Transverse colon (tissue), 4 donors: ENCODE measurements around the gene STT3B. TPM values are rescaled to one million over a fixed set of nuclear protein-coding genes. Genes with fewer than 3 reads are reported as not detected.

ENCODE experiments used
- DNase-seq: peaks from one replicate; pipeline ENCODE4 v3.0.0-alpha.2; 2019
- H3K27ac ChIP-seq, 4 donors: fragments of 200-600 bp; sonication (generic); 2 replicates each; pipeline ENCODE4 v1.5.1; 2016 to 2018; ENCODE audit warnings: inconsistent platforms in 4 of 4
- H3K27me3 ChIP-seq: fragments of 200-600 bp; sonication (generic); 2 replicates; pipeline ENCODE4 v1.5.1; 2017; ENCODE audit warnings: inconsistent platforms
- H3K36me3 ChIP-seq, 4 donors: fragments of 200-600 bp; sonication (generic); 2 replicates each; pipeline ENCODE4 v1.5.1; 2017 to 2019; ENCODE audit warnings: inconsistent platforms in 4 of 4
- H3K4me1 ChIP-seq, 4 donors: fragments of 200-600 bp; sonication (generic); 2 replicates each; pipeline ENCODE4 v1.5.1; 2017 to 2020; ENCODE audit warnings: inconsistent platforms in 4 of 4
- H3K4me3 ChIP-seq, 4 donors: fragments of 200-600 bp; sonication (generic); 1 replicate in 1 of 4; 2 replicates in 3 of 4; pipeline versions ENCODE4 v1.5.1 to v1.6.1; 2017 to 2019; ENCODE audit warnings: inconsistent platforms in 4 of 4
- H3K9me3 ChIP-seq, 2 donors: fragments of 200-600 bp; sonication (generic); 2 replicates each; pipeline ENCODE4 v1.5.1; 2017 to 2019; ENCODE audit warnings: inconsistent platforms in 2 of 2
- EP300 ChIP-seq: sonication (generic); formaldehyde crosslinking; IDR thresholded peaks from one replicate; pipeline ENCODE4 v1.6.1; 2017; ENCODE audit warnings: antibody characterized with exemption, low read depth
- POLR2A ChIP-seq: fragments of 450-650 bp; IDR thresholded peaks from one replicate; pipeline ENCODE4 v1.6.1; 2016; ENCODE audit warnings: antibody characterized with exemption, mild to moderate bottlenecking, moderate library complexity
- POLR2AphosphoS5 ChIP-seq, 3 donors: sonication (generic); formaldehyde crosslinking; IDR thresholded peaks; one replicate each; pipeline ENCODE4 v1.6.1; 2016; ENCODE audit warnings: antibody characterized with exemption in 3 of 3
- WGBS, 2 donors: methylation state at CpG; one replicate each; pipeline ENCODE4 v1.1.5; 2018; ENCODE audit warnings: low coverage in 1 of 2; 5-methylcytosine and 5-hydroxymethylcytosine counted together
- in situ Hi-C, 4 donors: fragments of 200-750 bp; cut with MboI; loops; one replicate each; pipeline versions ENCODE4 v1.15.0 to v1.15.1; 2017; ENCODE audit warnings: low sequenced_read_pairs in 3 of 4, low pct_ligation_motif_present in 1 of 4, low pct_unique_long_range_greater_than_20kb in 1 of 4
- intact Hi-C: fragments of 100-400 bp; cut with DNase I; formaldehyde crosslinking; loops from one replicate; pipeline ENCODE4 v1.15.1; 2023; ENCODE audit warnings: low total_unique reads
- total RNA-seq, 4 donors: library from RNA; depleted of rRNA; stranded (reverse); fragments of >200 nt; gene quantifications; one replicate each; pipeline ENCODE4 v1.1.0, GENCODE V29; 2016
- TF ChIP-seq, protein P1 (sequence below), 5 experiments: fragments of 200-600 bp in 3 of 5; fragments of 450-650 bp in 2 of 5; sonication (generic) in 3 of 5; IDR thresholded peaks; 1 replicate in 2 of 5; 2 replicates in 3 of 5; pipeline ENCODE4 v1.5.1; 2016 to 2017; ENCODE audit warnings: antibody characterized with exemption in 5 of 5, inconsistent platforms in 3 of 5, mild to moderate bottlenecking in 2 of 5, moderate library complexity in 1 of 5

STT3B gene
- total RNA-seq, 4 donors from 2014 or later: 32.8 to 128 (median 60.9) TPM

DNA sequence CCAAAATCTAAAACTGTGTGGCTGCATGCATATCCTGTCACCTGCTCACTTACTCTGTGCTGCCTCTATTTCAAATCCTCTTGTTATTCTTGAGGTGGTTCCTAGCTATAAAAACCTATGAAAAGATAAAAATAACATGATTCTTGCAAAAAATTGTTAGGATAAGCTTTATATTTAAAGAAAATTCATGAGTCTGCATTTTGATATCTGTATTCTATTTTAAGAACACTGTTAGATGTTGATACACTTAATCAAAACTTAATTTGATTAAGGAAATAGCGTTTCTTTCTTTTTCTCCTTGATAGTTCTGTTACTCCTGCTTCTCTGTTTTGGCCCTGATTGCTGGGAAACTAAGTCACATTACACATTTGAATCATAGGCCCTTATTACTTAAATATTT, 22.5 kb downstream of the STT3B start:
- intact Hi-C loops: no loop called here

DNA sequence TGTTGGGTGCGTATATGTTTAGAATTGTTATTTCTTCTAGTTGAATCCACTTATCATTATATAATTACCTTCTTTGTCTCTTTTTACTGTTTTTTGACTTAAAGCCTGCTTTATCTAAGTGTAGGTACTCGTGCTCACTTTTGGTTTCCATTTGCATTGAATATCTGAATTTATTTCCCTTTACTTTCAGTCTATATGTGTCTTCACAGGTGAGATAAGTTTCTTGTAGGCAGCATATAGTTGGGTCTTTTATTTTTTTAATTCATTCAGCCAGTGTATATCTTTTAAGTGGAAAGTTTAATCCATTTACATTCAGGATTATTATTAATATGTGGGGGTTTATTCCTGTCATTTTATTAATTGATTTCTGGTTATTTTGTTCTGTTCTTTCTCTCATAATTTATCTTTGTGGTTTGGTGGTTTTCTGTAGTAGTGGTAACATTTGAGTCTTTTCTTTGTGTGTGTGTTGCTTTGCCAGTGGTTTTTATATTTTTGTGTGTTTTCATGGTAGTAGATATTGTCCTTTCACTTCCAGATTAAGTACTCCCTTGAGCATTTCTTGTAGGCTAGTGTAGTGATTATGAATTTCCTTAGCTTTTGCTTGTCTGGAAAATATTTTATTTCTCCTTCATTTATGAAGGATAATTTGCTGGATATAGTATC, 27.3 kb downstream of the STT3B start:
- TF ChIP-seq POLR2AphosphoS5 (IDR thresholded peaks at IDR 0.05) (no peak), POLR2A (no peak), EP300 (no peak)
- TF ChIP-seq, protein P1, sequence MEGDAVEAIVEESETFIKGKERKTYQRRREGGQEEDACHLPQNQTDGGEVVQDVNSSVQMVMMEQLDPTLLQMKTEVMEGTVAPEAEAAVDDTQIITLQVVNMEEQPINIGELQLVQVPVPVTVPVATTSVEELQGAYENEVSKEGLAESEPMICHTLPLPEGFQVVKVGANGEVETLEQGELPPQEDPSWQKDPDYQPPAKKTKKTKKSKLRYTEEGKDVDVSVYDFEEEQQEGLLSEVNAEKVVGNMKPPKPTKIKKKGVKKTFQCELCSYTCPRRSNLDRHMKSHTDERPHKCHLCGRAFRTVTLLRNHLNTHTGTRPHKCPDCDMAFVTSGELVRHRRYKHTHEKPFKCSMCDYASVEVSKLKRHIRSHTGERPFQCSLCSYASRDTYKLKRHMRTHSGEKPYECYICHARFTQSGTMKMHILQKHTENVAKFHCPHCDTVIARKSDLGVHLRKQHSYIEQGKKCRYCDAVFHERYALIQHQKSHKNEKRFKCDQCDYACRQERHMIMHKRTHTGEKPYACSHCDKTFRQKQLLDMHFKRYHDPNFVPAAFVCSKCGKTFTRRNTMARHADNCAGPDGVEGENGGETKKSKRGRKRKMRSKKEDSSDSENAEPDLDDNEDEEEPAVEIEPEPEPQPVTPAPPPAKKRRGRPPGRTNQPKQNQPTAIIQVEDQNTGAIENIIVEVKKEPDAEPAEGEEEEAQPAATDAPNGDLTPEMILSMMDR (IDR thresholded peaks at IDR 0.05): no peak
- 87 to 89% methylated on average over 2 of the region's 2 CpGs for WGBS, 2 donors
- no peaks in the 10 kb centered on the region for H3K27me3 ChIP-seq
- DNase-seq: no peak
- H3K27ac ChIP-seq: no peak overlapping the region
- peaks cover 5 to 8% of the 10 kb centered on the region in 2 donors for H3K9me3 ChIP-seq
- no peak overlapping the region for H3K4me3 ChIP-seq
- in situ Hi-C loops: no loop called here
- H3K4me1 ChIP-seq: peaks cover 0 to 33% (median 4%) of the 10 kb centered on the region in 4 donors
- intact Hi-C loops: no loop called here
- no peaks in the 10 kb centered on the region for H3K36me3 ChIP-seq

More for the DNA sequence above, 22.5 kb downstream of the STT3B start:
- in situ Hi-C loops: no loop called here
- 67 to 79% methylated on average over 1 of the region's 1 CpG for WGBS, 2 donors
- Histone ChIP-seq H3K27me3 (no peaks in the 10 kb centered on the region), H3K9me3 (peaks cover under 1 to 3% of the 10 kb centered on the region in 2 donors), H3K27ac (no peak overlapping the region), H3K4me3 (no peak overlapping the region), H3K4me1 (peaks cover 0 to 38% (median 8%) of the 10 kb centered on the region in 4 donors), H3K36me3 (no peaks in the 10 kb centered on the region)
- no peak for DNase-seq
- TF ChIP-seq POLR2AphosphoS5 (IDR thresholded peaks at IDR 0.05) (no peak), EP300 (no peak), POLR2A (no peak)
- TF ChIP-seq, protein P1 (IDR thresholded peaks at IDR 0.05): no peak

GRCh38 chr3:31561891-31562290, 29.2 kb downstream of the STT3B start:
- Histone ChIP-seq H3K27me3 (no peaks in the 10 kb centered on the region), H3K27ac (no peak overlapping the region), H3K4me1 (peaks cover 0 to 21% (median 5%) of the 10 kb centered on the region in 4 donors), H3K36me3 (no peaks in the 10 kb centered on the region), H3K9me3 (peaks cover 5 to 8% of the 10 kb centered on the region in 2 donors), H3K4me3 (no peak overlapping the region)
- WGBS, 2 donors: 96% methylated on average over 5 of the region's 5 CpGs; no CpG with 5 or more reads in 1 of the 2 donors
- TF ChIP-seq EP300 (no peak), POLR2AphosphoS5 (IDR thresholded peaks at IDR 0.05) (no peak), POLR2A (no peak)
- TF ChIP-seq, protein P1 (IDR thresholded peaks at IDR 0.05): no peak
- intact Hi-C loops (no loop called here), in situ Hi-C loops (no loop called here)
- DNase-seq: no peak

DNA sequence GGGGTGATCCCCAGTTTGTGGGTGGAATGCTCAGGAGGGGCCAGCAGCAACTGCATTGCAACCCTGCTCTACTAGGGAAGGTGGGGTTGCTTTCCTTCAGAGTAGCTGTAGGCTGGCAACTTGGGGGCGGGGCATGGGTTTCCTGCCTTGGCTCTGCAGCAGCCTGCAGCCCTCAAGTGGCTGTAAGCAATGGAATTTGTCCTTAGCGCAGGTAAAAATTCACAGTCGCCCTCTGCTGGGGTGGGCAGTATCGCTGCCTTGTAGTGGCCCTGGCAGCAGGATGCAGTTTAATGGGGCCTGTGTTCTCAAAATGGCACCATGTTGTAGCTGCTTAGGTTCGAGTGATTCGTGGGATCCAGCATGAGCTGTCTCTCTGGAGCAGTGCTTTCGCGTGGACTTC, 29.8 kb downstream of the STT3B start:
- Histone ChIP-seq H3K36me3 (no peaks in the 10 kb centered on the region), H3K27ac (no peak overlapping the region), H3K4me1 (peaks cover 0 to 23% (median 5%) of the 10 kb centered on the region in 4 donors), H3K9me3 (peaks cover 5 to 8% of the 10 kb centered on the region in 2 donors), H3K27me3 (no peaks in the 10 kb centered on the region), H3K4me3 (no peak overlapping the region)
- in situ Hi-C loops: no loop called here
- DNase-seq: peak; percentile 25
- no peak for TF ChIP-seq EP300
- TF ChIP-seq POLR2A: no peak
- 91% methylated on average over 8 of the region's 8 CpGs; no CpG with 5 or more reads in 1 of the 2 donors for WGBS, 2 donors
- intact Hi-C loops: no loop called here
